Pulmonary artery endothelial cell (primary cell): ENCODE data around the gene HS6ST2. TPM values are rescaled to one million over a fixed set of nuclear protein-coding genes. Genes with fewer than 3 reads are reported as not detected.

ENCODE experiments used
- DNase-seq: peaks from one replicate; pipeline ENCODE4 v3.0.0-alpha.2; 2011; ENCODE audit warnings: low read depth, low spot score
- total RNA-seq: library from RNA; depleted of rRNA; stranded (reverse); fragments of >200 nt; gene quantifications from 2 replicates; pipeline ENCODE4 v1.2.3, GENCODE V29; 2014

The HS6ST2 gene
- total RNA-seq, 1 donor from 2014 or later: 0.07 TPM

- DNase-seq: no peak
Measured at GRCh38 chrX:132677233-132677716, 281.2 kb downstream of the HS6ST2 start.

DNA sequence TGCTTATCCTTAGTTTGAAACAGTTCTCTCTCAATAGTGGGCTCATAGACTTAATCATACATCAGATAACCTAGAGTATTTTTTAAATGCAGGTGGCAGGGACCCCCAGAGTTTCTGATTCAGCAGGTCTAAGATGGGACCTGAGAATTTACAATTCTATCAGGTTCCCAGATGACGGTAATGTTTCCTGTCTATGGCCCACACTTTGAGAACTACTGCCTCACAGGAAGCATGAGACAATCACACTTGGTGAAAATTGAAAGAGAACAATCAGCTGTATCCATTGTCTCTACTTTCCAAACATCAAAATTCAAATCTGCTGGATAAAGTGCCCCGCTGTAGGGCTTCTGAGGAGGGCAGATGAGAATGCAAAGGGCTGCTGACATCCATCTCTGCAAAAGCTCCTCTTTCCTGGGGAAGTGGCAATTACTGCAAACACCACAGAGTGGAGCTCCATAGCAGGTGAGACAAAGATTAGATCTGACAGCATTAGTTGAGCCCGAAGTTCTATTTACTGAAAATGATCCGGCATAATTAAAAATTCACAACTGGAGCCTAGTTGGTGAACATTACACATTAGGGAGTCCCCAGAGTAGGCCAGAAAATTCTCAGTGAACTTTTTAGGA lies 281.8 kb downstream of the HS6ST2 start:
- no peak for DNase-seq

- DNase-seq: no peak
Measured at GRCh38 chrX:132676102-132676501, 282.3 kb downstream of the HS6ST2 start.

- DNase-seq: no peak
Measured at GRCh38 chrX:132673331-132673730, 285.1 kb downstream of the HS6ST2 start.

- no peak for DNase-seq
Measured at GRCh38 chrX:132671229-132671641, 287.2 kb downstream of the HS6ST2 start.

DNA sequence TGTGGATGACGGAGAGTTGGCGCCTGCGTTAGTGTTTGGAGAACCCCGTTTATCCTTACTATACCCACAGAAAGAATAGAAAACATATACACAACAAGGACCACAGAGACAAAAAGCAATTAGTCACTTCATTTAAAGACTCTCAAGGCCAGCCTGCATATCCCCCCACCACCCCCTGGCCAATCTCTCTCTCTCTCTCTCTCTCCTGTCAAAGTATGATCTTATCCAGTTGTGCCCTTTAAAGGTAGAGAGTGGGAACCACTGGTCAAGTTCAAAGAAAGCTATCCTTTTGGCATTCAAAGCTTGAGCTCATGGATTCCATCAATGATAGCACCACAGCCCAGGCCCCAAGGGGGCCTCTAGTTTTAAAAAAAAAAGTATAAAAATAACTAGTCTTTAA lies 289.3 kb downstream of the HS6ST2 start:
- DNase-seq: no peak

DNA sequence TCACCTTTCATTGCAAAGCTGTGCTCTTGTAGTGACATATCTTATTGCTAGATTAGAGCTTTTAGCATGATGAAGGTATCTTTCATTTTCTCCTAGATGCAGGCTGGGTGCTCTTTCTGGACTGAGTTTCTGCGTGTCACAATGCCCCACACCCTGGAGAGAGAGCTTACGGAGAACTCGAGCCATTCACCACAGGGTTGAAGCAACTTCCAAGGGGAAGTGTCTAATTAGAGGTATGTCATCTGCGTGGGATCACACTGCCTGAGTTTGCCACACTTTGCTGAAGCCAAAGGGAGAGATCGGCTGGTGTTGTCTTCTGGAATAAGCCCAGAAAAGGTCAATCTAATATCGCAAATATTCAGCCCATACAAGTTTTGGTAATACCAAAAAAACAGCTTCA lies 290.3 kb downstream of the HS6ST2 start:
- no peak for DNase-seq

DNA sequence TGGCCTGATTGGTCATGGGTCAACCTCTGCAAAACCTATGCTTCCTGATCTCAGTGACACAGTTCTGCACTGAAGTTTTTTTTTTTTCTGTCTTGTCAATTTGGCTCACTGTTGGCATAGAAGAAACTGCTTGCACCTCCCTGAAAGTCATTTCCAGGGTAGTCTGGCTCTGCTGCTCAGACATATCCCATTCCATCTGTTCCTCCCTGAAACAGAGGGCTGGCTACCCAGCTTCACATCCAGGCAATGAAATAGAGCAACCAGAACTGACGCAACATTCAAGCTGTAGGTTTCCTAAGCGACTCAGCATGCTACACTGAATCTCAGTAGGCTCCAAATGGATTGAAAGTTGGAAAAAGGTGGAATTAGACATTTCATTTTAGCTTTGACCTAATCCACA lies 292.8 kb downstream of the HS6ST2 start:
- no peak for DNase-seq

GRCh38 chrX:132664273-132664672 lies 294.2 kb downstream of the HS6ST2 start:
- DNase-seq: no peak

- DNase-seq: no peak
Measured at GRCh38 chrX:132662844-132663243, 295.6 kb downstream of the HS6ST2 start.

- no peak for DNase-seq
Measured at GRCh38 chrX:132657876-132658275, 300.6 kb downstream of the HS6ST2 start.

DNA sequence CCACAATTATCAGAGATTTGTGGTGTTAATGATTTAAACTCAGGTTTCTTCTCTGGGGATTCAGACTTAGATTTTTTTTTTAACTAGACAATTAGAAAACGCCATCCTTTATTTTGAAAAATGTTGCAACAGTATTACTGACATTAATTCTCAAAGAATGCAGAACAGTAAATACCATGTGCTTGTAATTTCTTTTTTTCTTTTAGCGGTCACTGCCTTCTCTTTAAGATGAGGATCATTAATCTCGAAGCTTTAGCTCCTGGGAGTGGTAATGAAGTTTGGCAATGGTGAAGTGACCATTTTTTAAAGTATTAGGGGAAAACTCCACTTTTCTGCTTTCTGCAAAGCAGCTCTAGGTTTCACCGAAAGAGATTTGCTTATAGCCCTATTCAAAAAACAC lies 305.6 kb downstream of the HS6ST2 start:
- no peak for DNase-seq

DNA sequence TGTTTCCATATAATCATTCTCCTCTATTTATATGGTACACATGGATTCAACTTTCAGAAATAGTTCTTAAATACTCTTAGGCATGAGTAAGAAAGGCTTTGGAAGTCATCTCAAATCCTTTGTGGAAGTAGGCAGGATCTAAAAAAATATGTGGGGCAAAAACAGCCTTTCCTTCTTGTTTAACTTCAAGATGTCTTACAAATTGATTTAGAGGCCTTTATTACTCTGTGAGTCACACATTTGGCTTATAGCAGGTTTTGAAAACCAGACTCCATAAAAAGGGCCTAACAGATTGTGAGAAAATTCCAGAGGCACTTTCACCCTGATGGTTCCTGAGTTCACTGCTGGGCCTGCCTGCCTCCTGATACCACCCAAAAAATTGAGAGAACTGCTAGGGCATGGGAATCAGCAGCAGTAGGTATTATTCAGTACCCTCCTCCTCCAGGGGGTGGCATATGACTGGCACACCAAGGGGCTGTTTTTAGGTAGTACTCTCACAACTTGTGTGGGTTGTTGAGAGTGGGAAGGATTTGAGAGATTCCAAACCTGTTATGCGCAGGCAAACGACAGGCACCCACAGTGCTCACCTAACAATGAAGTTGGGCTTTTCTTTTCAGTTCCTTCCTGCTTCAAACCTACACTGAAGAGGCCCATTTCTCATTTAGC lies 306.9 kb downstream of the HS6ST2 start:
- DNase-seq: no peak

GRCh38 chrX:132648895-132649294 lies 309.5 kb downstream of the HS6ST2 start:
- no peak for DNase-seq

GRCh38 chrX:132639446-132639845 lies 319.0 kb downstream of the HS6ST2 start:
- DNase-seq: no peak

GRCh38 chrX:132638313-132638712 lies 320.1 kb downstream of the HS6ST2 start:
- DNase-seq: no peak

DNA sequence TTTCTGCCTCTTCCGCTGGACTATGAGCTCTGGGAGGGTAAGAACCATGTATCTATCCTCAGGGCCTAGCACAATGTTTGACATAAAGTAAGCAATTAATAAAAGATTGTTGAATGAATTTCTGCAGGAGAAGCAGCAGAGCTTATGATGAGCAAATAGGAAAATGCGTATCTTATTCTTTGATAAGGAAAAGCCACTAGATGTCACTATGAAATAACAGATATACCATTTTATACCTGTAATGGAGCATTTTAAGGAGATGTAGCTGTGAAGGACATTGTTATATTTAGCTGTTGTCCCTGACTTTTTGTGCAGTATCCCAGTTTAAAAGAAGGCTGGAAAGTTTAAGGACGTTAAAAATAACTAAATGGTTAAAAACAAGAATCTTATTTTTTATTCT lies 322.3 kb downstream of the HS6ST2 start:
- no peak for DNase-seq

DNA sequence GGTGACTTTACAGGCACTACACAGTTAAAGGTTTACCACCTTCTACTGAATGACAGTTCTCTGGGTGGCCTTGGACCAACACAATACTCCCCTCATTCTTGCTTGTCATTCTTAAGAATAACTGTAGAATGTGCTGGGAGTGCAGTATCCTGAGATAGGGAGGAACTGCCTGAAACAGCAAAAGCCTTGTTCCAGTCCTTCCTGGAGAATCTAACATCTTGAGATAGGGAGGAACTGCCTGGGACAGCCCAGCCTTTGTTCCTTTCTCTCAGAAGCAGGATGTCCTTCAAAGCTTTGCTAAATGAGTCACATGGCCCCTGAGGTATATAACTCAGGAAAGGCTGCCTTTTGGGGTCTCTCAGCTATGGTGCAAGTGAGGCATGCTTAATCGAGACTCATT lies 323.9 kb downstream of the HS6ST2 start:
- no peak for DNase-seq

GRCh38 chrX:132631579-132632232 lies 326.7 kb downstream of the HS6ST2 start:
- no peak for DNase-seq

- DNase-seq: no peak
Measured at GRCh38 chrX:132624466-132624865, 334.0 kb downstream of the HS6ST2 start.

- no peak for DNase-seq
Measured at GRCh38 chrX:132623942-132624341, 334.5 kb downstream of the HS6ST2 start.

- no peak for DNase-seq
Measured at GRCh38 chrX:132623300-132623699, 335.1 kb downstream of the HS6ST2 start.

GRCh38 chrX:132622130-132622529 lies 336.3 kb downstream of the HS6ST2 start:
- no peak for DNase-seq
